Gastroesophageal sphincter (tissue), 4 donors: ENCODE results near the gene SALL1. TPM values are rescaled to one million over a fixed set of nuclear protein-coding genes. Genes with fewer than 3 reads are reported as not detected.

Experiments
- ATAC-seq: fragments of 150-250 bp; one replicate; pipeline ENCODE4 v1.9.1; 2016; ENCODE audit warnings: mild to moderate bottlenecking, moderate library complexity
- H3K27ac ChIP-seq, 4 donors: fragments of 200-600 bp; sonication (generic) in 3 of 4; 1 replicate in 3 of 4; 2 replicates in 1 of 4; pipeline ENCODE4 v1.5.1; 2016 to 2019
- H3K27me3 ChIP-seq: fragments of 200-600 bp; sonication (generic); one replicate; pipeline ENCODE4 v1.5.1; 2019
- H3K36me3 ChIP-seq, 2 donors: fragments of 200-600 bp; sonication (generic); one replicate each; pipeline ENCODE4 v1.5.1; 2019; ENCODE audit warnings: control low read depth in 1 of 2
- H3K4me1 ChIP-seq, 3 donors: fragments of 200-600 bp; sonication (generic); 1 replicate in 2 of 3; 2 replicates in 1 of 3; pipeline ENCODE4 v1.5.1; 2016 to 2019; ENCODE audit warnings: control low read depth in 2 of 3
- H3K4me3 ChIP-seq, 2 donors: fragments of 200-600 bp; sonication (generic); one replicate each; pipeline ENCODE4 v1.5.1; 2019; ENCODE audit warnings: mild to moderate bottlenecking in 1 of 2, moderate library complexity in 1 of 2
- H3K9me3 ChIP-seq, 3 donors: fragments of 200-600 bp; sonication (generic); one replicate each; pipeline ENCODE4 v1.5.1; 2017 to 2019; ENCODE audit warnings: control low read depth in 2 of 3
- CTCF ChIP-seq, 4 experiments: fragments of 200-600 bp in 2 of 4; fragments of 450-650 bp in 2 of 4; sonication (generic) in 1 of 4; IDR thresholded peaks; one replicate each; pipeline ENCODE4 v1.5.1; 2017 to 2019; ENCODE audit warnings: antibody characterized with exemption in 4 of 4, mild to moderate bottlenecking in 2 of 4, moderate library complexity in 2 of 4
- EP300 ChIP-seq: sonication (generic); formaldehyde crosslinking; IDR thresholded peaks from one replicate; pipeline ENCODE4 v1.6.1; 2017; ENCODE audit warnings: antibody characterized with exemption, mild to moderate bottlenecking
- POLR2A ChIP-seq, 2 donors: fragments of 450-650 bp; IDR thresholded peaks; one replicate each; pipeline ENCODE4 v1.6.1; 2017; ENCODE audit warnings: antibody characterized with exemption in 2 of 2, mild to moderate bottlenecking in 2 of 2, moderate library complexity in 1 of 2
- POLR2AphosphoS5 ChIP-seq: sonication (generic); formaldehyde crosslinking; IDR thresholded peaks from one replicate; pipeline ENCODE4 v1.6.1; 2017; ENCODE audit warnings: antibody characterized with exemption
- WGBS, 2 donors: methylation state at CpG; one replicate each; pipeline ENCODE4 v1.1.5; 2018; ENCODE audit warnings: low coverage in 1 of 2; 5-methylcytosine and 5-hydroxymethylcytosine counted together
- total RNA-seq, 4 donors: library from RNA; depleted of rRNA; stranded (reverse); fragments of >200 nt; gene quantifications; one replicate each; pipeline ENCODE4 v1.1.0, GENCODE V29; 2016

Gene SALL1
- total RNA-seq, 4 donors from 2014 or later: not detected

DNA sequence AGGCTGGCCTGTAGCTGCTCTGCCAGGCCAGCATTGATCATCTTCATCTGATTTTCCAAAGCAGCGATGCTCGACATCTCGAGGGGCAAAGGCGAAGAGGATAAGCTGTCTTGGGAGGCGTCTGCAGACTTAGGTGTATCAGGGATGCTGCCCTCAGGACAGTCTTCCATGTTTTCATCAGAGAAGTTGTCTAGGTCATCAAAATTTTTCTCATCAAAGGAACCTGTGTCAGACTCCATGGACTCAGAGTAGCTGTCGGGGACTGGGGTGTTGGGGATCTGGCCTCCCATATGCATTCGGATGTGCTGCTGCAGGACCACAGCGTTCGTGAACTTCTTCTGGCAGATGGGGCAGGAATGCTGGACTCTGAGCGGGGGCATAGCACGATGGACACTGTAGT lies 11.5 kb downstream of the SALL1 start:
- no peak overlapping the region for H3K4me3 ChIP-seq
- no CpG with 5 or more reads among the region's 11 CpGs for WGBS, 2 donors
- H3K27ac ChIP-seq: no peak overlapping the region
- no peak for ATAC-seq
- H3K9me3 ChIP-seq: no peaks in the 10 kb centered on the region
- H3K27me3 ChIP-seq: peaks cover 96% of the 10 kb centered on the region
- H3K36me3 ChIP-seq: no peaks in the 10 kb centered on the region
- no peak for TF ChIP-seq POLR2AphosphoS5
- TF ChIP-seq EP300: no peak
- TF ChIP-seq POLR2A (IDR thresholded peaks at IDR 0.05): no peak
- no peak for TF ChIP-seq CTCF (IDR thresholded peaks at IDR 0.05)
- peaks cover 0 to 2% (median 0%) of the 10 kb centered on the region in 3 donors for H3K4me1 ChIP-seq

DNA sequence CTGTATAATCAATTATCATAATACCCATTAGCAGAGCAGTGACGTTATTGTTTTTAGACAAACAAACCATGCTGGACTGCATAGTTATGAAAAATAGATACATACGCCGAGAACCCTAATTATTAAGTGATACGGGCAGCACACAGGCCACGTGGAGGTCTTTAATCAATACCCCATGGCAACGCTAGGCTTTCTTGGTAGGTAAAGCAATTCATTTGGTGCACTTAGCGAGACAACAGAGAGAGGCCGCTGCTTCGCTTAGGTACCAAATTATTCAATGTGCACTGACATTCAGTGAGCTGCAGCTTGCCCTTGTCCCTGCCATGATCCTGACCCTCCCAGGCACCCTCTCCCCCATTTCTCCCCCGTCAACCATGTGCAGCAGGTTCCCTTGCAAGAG lies 12.9 kb downstream of the SALL1 start:
- no peak for ATAC-seq
- WGBS, 2 donors: 62 to 77% methylated on average over 6 to 10 of the region's 10 CpGs
- no peaks in the 10 kb centered on the region for H3K36me3 ChIP-seq

DNA sequence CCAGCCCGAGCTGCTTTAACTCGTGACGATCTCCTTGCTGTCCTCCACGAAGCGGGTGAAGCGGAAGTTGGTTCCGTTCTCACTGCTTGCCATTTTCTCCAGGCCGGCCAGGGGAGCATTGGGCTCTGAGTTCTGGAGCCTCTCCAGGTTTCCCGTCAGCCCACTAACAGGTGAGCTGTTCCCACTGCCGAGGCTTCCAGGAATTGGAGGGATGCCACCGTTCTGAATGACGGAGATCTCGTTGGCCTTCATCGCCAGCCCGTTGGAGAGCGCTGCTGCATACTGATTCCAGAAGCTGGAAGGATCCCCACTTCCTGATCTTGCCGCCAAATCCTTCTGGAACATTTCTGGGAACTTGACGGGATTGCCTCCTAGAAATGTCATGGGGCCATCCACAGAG lies 14.0 kb downstream of the SALL1 start:
- Histone ChIP-seq H3K27me3 (peaks cover 97% of the 10 kb centered on the region), H3K4me3 (no peak overlapping the region), H3K9me3 (no peaks in the 10 kb centered on the region), H3K4me1 (peaks cover 0 to 11% (median 0%) of the 10 kb centered on the region in 3 donors), H3K27ac (no peak overlapping the region), H3K36me3 (no peaks in the 10 kb centered on the region)
- no peak for TF ChIP-seq POLR2AphosphoS5
- no peak for TF ChIP-seq POLR2A (IDR thresholded peaks at IDR 0.05)
- TF ChIP-seq CTCF (IDR thresholded peaks at IDR 0.05): no peak
- TF ChIP-seq EP300: no peak
- no peak for ATAC-seq
- WGBS, 2 donors: 75% methylated on average over 18 of the region's 18 CpGs; no CpG with 5 or more reads in 1 of the 2 donors

More for the DNA sequence above, 12.9 kb downstream of the SALL1 start:
- TF ChIP-seq POLR2AphosphoS5 (no peak), POLR2A (IDR thresholded peaks at IDR 0.05) (no peak), EP300 (no peak), CTCF (IDR thresholded peaks at IDR 0.05) (no peak)
- Histone ChIP-seq H3K9me3 (no peaks in the 10 kb centered on the region), H3K4me3 (no peak overlapping the region), H3K27me3 (peaks cover 99% of the 10 kb centered on the region), H3K27ac (no peak overlapping the region), H3K4me1 (peaks cover 0 to 11% (median 0%) of the 10 kb centered on the region in 3 donors)

DNA sequence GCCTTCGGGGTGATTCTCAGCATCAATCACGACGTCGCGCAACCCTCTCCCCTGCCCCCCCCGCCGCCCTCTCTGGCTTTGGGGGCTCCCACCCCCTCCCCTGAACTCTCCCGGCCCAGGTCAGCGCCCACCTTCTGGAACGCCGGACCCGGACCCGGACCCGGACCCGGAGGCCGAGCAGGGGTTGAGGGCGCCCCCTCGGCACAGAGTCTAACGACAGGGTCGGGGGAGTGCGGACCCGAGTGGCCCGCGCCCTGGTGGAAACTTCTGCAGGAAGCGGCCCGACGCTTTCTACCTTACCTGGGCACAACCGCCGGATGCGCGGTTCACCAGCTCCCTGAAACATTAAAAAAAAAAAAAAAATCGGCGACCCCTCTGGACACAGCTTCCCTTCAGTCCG lies 16.2 kb downstream of the SALL1 start:
- no peak for TF ChIP-seq EP300
- TF ChIP-seq CTCF (IDR thresholded peaks at IDR 0.05): no peak
- TF ChIP-seq POLR2A (IDR thresholded peaks at IDR 0.05): no peak
- no peak for TF ChIP-seq POLR2AphosphoS5
- Histone ChIP-seq H3K27me3 (peaks cover 90% of the 10 kb centered on the region), H3K4me3 (no peak overlapping the region), H3K36me3 (no peaks in the 10 kb centered on the region), H3K9me3 (no peaks in the 10 kb centered on the region), H3K27ac (no peak overlapping the region), H3K4me1 (peaks cover 0 to 11% (median 0%) of the 10 kb centered on the region in 3 donors)
- WGBS, 2 donors: 17 to 44% methylated on average over 1 to 3 of the region's 34 CpGs
- ATAC-seq: no peak

- ATAC-seq: no peak
- Histone ChIP-seq H3K4me3 (no peak overlapping the region), H3K27ac (no peak overlapping the region), H3K4me1 (peaks cover 0 to 11% (median 0%) of the 10 kb centered on the region in 3 donors), H3K27me3 (peaks cover 86% of the 10 kb centered on the region), H3K36me3 (no peaks in the 10 kb centered on the region), H3K9me3 (no peaks in the 10 kb centered on the region)
- WGBS, 2 donors: 0 to 7% methylated on average over 3 to 7 of the region's 44 CpGs
- TF ChIP-seq POLR2A (IDR thresholded peaks at IDR 0.05) (no peak), CTCF (IDR thresholded peaks at IDR 0.05) (no peak), EP300 (no peak), POLR2AphosphoS5 (no peak)
These were observed 16.7 kb downstream of the SALL1 start for GRCh38 chr16:51134269-51134812.
